H1 (cell line): Measurements from ENCODE around the gene LRRC49. TPM values are rescaled to one million over a fixed set of nuclear protein-coding genes. Genes with fewer than 3 reads are reported as not detected.

Source experiments
- ASH2L ChIP-seq: fragments of 200-600, 300-600 bp; sonication (generic); IDR thresholded peaks from one replicate; pipeline ENCODE4 v1.7.1; 2017; ENCODE audit warnings: low read length
- KDM4A ChIP-seq: IDR thresholded peaks from one replicate; pipeline ENCODE4 v1.7.1; 2012; ENCODE audit warnings: low read depth, mild to moderate bottlenecking, moderate library complexity, low read length, inconsistent platforms; ENCODE audit not compliant: severe bottlenecking
- SAP30 ChIP-seq: fragments of 300-600 bp; sonication (generic); IDR thresholded peaks from 2 replicates; pipeline ENCODE4 v1.7.1; 2012; ENCODE audit warnings: low read length, moderate library complexity, mild to moderate bottlenecking, inconsistent platforms; ENCODE audit not compliant: insufficient read depth, insufficient replicate concordance
- polyA plus RNA-seq, 7 experiments: library from polyadenylated mRNA; depleted of rRNA in 3 of 7; stranded (reverse) in 5 of 7; unstranded in 2 of 7; fragments of >200 nt in 5 of 7; fragments of 200-250 nt in 2 of 7; gene quantifications; 1 replicate in 5 of 7; 2 replicates in 1 of 7; 4 replicates in 1 of 7; pipeline versions ENCODE4 v1.2.1 to v1.2.3, GENCODE V29; 2011 to 2013; ENCODE audit warnings: missing spikeins in 2 of 7, mixed read lengths in 2 of 7
- total RNA-seq: library from RNA; stranded (reverse); fragmentation: NEBNext Ultra II Directional; extraction: Animal tissue kit (Norgen Biotek cat#: 25700); gene quantifications from 2 replicates; pipeline ENCODE4 v1.2.1, GENCODE V29; 2021

Gene LRRC49
- total and polyA plus RNA-seq, 2 of the 8 experiments (the other 6 are each of a cell fraction or from before 2014, with no cell fraction given): 5.0 to 10.4 TPM

DNA sequence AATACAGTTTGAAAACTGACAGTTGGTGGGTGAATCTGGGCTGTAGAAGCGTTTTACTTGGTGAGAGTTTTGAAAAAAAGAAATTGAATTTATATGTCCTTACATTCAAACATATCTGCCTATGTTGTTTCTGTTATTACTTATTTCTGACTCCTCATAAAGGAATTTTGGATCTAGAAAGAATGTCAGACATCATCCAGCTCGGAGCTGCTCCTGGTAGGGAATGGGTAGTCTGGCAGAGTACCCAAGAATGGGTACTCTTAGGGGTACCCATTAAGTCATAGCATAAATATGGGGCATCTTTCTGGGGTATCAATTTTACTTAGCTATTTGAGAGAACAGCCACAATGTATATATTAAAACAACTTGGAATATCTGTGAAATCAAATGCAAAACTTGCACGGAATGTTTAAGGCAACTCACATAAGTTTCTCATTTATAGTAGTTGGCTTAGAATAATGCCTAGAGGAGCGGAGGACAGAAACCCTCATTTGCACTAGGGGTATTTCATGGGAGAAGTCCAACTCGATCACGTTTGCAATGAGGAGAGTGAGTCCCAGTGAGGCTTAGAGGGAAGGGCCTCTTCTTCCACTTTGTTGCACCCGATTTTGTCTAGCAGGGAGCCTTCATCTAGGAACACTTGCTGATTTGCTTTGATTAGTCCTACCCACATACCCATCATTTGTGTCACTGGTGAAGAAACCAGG is 36.3 kb upstream of the LRRC49 start (continued):
- TF ChIP-seq SAP30: no peak
- TF ChIP-seq ASH2L: no peak
- no peak for TF ChIP-seq KDM4A
